ENCODE measurements around the gene CMTM3.
"Not testable (repeated sequence)": the region's sequence is repeated elsewhere in the genome, so short reads cannot be mapped to it uniquely, and the experiment has no call there.

CMTM3 gene, protein sequence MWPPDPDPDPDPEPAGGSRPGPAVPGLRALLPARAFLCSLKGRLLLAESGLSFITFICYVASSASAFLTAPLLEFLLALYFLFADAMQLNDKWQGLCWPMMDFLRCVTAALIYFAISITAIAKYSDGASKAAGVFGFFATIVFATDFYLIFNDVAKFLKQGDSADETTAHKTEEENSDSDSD

GRCh38 chr16:66604376-66605176, at the start of gene CMTM3:
TSS of gene CMTM3 (plus strand) at chr16:66604704. CDS start at chr16:66604806, 102 bp downstream.
- DNase-seq (ENCODE audit: low read depth, low spot score) = peak; percentile 50

DNA sequence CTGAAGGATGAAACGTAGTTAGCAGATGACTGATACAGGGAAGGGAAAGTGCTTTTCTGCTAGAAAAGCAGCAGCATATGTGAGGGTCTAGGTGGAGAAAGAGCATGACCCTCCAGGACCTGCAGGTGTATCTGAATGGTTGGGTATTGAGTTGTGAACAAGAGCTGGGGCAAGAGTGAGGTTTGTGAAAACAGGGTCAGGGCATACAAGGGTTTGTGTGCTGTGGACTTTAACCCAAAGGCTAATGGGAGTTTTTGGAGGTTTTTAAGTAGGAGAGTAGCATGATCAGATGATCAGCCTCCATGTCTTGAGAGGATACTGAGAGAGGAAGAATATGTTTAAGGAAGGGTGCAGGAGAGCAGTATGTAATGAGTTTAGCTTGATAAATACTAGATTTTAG, 44.4 kb upstream of the CMTM3 start:
- no peak for DNase-seq (ENCODE audit: low read depth, low spot score)

- no peak for DNase-seq (ENCODE audit: low read depth, low spot score)
Observed at GRCh38 chr16:66561381-66562080, 43.0 kb upstream of the CMTM3 start.

DNA sequence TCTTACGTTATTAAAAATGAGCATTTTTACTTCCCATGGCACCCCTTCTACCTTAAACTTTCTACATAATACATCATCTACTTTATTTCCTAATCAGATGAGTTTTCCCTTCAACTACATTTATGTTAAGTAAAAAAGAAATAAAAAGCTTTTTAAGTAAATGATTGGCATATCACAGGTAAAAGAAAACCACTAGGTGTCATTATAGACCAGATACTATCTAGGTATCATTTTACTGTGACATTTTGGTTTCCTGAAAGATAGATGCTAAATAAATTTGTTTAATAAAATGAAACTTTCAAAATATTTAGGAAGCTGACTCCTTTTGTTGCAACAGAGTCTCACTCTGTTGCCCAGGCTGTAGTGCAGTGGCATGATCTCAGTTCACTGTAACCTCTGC, 42.1 kb upstream of the CMTM3 start:
- no peak for DNase-seq (ENCODE audit: low read depth, low spot score)

GRCh38 chr16:66562986-66563385, 41.5 kb upstream of the CMTM3 start:
- DNase-seq (ENCODE audit: low read depth, low spot score) = no peak

- DNase-seq (ENCODE audit: low read depth, low spot score) = no peak
Observed at GRCh38 chr16:66563574-66564334, 40.8 kb upstream of the CMTM3 start.

GRCh38 chr16:66566051-66566901, 38.2 kb upstream of the CMTM3 start, which contains the start of gene CMTM1:
TSS of gene CMTM1 (plus strand) at chr16:66566439. CDS start at chr16:66566514, 75 bp downstream.
- no peak for DNase-seq (ENCODE audit: low read depth, low spot score)

DNA sequence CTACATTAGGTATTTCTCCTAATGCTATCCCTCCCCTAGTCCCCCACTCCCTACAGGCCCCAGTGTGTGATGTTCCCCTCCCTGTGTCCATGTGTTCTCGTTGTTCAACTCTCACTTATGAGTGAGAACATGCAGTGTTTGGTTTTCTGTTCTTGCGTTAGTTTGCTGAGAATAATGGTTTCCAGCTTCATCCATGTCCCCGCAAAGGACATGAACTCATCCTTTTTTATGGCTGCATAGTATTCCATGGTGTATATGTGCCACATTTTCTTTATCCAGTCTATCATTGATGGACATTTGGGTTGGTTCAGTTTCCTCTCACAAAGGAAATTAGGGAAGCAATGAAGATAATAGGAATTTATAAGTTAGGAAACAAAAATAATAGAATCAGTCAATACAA, 37.2 kb upstream of the CMTM3 start:
- not testable (repeated sequence) for DNase-seq (ENCODE audit: low read depth, low spot score)

DNA sequence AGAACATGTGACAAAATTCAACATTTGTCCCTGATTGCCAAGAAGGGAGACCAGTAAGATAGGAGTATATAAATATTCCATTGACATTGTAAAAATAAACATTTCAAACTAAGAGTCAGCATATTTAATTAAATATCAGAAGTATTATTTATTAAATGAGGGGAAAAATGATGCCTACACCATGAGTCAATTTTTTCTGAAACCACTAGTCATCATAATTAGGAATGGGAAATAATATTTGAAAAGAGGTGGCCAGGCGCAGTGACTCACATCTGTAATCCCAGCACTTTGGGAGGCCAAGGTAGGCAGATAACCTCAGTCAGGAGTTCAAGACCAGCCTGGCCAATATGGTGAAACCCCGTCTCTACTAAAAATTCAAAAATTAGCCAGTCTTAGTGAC, 36.1 kb upstream of the CMTM3 start:
- no peak for DNase-seq (ENCODE audit: low read depth, low spot score)

DNA sequence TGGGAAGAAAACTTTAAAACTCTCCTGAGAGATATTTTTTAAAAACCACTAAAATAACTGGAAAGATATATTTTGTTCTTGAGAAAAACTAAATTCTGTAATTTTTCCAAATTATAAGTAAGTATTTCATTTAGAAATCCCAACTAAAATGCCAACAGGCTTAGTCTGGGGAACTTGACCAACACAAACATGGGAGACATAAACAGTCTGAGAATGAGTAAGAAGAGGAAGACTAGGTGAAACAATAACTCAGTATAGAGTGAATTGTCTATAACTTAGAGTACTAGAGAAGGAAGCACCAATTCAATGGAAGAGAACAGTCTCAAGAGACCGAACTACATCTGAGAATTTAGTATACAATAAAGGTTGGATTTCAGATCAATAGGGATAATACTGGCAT, 35.4 kb upstream of the CMTM3 start:
- no peak for DNase-seq (ENCODE audit: low read depth, low spot score)

DNA sequence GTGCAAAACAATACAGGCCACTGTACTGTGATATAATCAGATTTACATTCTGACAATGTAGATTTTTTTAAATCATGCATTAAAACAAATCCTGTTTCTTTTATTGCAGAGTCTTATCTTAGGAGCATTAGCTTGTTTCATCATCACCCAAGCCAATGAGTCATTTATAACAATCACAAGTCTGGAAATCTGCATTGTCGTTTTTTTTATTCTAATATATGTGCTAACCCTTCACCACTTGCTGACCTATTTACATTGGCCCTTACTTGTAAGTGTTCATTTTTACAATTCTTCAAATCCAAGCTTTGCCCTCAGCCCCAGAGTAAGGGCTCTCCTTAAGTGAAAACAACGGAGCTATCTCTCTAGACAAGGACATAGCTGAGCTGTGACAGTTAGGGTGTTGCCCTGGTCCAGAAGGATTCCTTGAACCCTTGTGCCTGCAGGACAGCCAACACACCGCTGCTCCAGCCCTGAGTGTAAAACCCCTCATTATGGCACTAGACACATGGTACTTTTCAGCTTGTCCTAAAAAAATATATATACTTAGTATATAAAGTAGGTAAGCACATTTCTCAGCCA, 34.6 kb upstream of the CMTM3 start:
- DNase-seq (ENCODE audit: low read depth, low spot score) = no peak

- DNase-seq (ENCODE audit: low read depth, low spot score) = no peak
Observed at GRCh38 chr16:66572356-66572755, 32.1 kb upstream of the CMTM3 start.

DNA sequence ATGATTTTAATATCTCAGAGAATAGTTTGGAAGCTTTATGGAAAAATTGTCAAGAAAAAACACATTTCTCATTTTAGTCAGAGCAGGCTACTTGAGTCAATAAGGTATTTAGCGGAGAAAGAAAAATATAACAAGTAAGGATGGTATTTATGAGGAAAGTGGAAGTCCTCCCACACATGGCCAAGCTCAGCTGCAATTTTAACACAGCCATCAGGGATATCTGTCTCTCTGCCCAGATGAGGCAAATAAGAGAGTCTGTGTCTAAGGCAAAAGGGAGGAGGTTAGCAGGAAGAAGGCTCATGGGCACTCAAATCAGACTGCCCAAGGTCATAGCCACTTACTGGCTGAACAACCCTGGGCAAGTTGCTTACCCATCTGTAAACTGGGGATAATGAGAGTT, 30.4 kb upstream of the CMTM3 start:
- no peak for DNase-seq (ENCODE audit: low read depth, low spot score)

DNA sequence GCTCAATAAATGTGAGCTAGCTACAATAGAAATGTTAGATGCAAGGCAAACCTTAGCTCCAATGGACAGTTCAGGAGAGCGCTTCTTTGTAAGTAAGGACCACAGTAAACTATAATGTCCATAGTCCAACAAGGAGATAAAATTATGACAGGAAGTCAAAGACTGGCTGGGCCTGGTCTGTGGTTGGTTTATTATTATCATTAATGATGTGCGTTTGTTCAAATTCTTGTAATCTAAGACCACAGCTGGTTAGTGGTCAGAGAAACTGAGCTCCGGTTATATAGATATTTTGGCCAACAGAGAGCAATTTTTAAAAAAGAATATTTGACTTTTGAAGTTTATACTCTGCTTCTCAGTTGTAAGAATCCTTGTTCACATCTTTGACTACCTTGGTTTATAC, 30.0 kb upstream of the CMTM3 start:
- no peak for DNase-seq (ENCODE audit: low read depth, low spot score)

- DNase-seq (ENCODE audit: low read depth, low spot score) = no peak
Observed at GRCh38 chr16:66575060-66575459, 29.4 kb upstream of the CMTM3 start.

DNA sequence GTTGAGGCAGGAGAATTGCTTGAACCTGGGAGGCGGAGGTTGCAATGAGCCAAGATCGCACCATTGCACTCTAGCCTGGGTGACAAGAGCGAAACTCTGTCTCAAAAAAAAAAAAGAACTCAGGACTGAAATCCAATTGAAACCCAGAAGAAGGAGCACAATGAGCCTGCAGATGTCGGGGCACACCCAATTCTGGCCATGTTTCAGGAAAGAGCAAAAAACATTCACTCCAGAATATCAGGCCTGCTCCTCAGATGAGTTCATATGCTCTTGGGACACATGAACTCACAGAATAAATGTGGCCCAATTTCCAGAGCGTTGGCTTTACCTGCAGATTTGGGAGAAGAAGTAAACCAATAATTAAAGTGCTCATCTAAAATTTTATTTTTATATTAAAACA, 28.2 kb upstream of the CMTM3 start:
- DNase-seq (ENCODE audit: low read depth, low spot score) = no peak

- no peak for DNase-seq (ENCODE audit: low read depth, low spot score)
Observed at GRCh38 chr16:66578651-66579531, 25.6 kb upstream of the CMTM3 start, which contains the start of gene CMTM2. TSS of gene CMTM2 (plus strand) at chr16:66579463. CDS start at chr16:66579608, 145 bp downstream.

GRCh38 chr16:66580605-66581209, 23.8 kb upstream of the CMTM3 start:
- DNase-seq (ENCODE audit: low read depth, low spot score) = no peak

Data from activated naive CD8-positive, alpha-beta T cell treated with anti-CD3 and anti-CD28 coated beads, Interleukin-2, amount 50 U/mL, for 16 hours (primary cell).